Erythroblast (primary cell): Measurements from ENCODE around the gene RIOK1.

Experiments used
- GATA1 ChIP-seq: IDR thresholded peaks from 2 replicates; pipeline ENCODE4 v1.6.1; 2011; ENCODE audit warnings: low read depth, mild to moderate bottlenecking, control low read depth, low read length, moderate library complexity
- POLR2A ChIP-seq: IDR thresholded peaks from 2 replicates; pipeline ENCODE4 v1.6.1; 2011; ENCODE audit warnings: mild to moderate bottlenecking, low read length

DNA sequence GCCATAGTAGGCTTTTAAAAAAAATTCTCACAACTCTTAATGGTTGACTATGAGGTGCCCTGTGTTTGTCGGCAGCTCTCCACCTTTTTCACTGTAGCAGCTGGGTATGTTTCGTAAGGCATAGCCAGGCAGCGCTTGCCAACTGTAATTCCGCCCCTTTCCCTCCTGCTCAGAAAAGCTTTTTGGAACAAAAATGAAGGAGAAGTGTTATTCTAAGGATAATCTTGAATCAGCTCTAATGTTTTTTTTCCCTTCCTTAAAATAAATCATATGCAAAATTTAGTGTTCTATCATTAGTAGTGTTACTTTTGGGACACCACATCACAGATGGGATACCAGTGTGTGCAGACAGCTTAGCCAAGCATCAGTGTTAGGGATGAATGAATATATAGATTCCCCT is 21.2 kb downstream of the RIOK1 start:
- TF ChIP-seq POLR2A (no peak), GATA1 (no peak)
